LNCAP (cell line): Measurements from ENCODE around the gene INHBC.

Experiments used
- TF ChIP-seq, protein P1 (sequence below): fragments of 450-650 bp; IDR thresholded peaks from 2 replicates; pipeline ENCODE4 v1.5.1; 2017; ENCODE audit warnings: mild to moderate bottlenecking

INHBC gene

DNA sequence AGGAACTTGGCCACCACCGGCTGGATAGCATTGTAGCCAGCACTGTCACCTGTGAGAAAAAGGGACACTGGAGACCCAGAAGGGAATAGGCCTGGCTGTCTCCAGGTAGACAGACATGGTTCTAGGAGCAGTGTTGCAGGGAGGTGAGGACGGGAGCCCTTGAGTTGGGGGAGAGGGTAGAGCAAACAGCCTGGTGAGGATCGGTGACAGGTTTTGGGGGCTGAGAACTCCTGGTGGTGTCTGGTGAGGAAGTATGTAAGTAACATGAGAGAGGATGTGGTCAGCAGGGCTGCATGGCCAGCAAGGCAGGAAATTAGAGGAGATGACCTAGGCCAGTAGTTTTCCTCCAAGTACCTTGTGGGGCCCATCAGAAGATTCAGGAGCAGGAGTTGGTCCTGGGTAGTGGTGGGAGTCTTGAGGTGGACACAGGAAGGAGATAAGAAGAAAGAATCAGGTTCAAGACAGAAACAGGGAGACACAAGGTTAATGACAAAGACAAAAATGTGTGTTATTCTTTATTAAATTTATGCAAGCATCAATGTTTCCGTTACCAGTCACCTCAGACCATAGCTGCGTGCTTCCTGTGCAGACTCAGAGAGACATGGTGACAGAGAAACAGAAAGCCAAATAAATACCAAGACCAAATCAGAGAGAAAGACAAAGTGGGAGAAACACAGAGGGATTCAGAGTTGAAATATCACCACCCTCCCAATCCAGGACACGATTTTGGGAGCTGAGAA, 45.0 kb downstream of the INHBC start, which contains the start of gene ARHGAP9:
Gene ARHGAP9 (minus strand): TSS at position 491 of the 740 bp plus-strand sequence. CDS start 460 bp downstream, at position 31.
- TF ChIP-seq, protein P1, sequence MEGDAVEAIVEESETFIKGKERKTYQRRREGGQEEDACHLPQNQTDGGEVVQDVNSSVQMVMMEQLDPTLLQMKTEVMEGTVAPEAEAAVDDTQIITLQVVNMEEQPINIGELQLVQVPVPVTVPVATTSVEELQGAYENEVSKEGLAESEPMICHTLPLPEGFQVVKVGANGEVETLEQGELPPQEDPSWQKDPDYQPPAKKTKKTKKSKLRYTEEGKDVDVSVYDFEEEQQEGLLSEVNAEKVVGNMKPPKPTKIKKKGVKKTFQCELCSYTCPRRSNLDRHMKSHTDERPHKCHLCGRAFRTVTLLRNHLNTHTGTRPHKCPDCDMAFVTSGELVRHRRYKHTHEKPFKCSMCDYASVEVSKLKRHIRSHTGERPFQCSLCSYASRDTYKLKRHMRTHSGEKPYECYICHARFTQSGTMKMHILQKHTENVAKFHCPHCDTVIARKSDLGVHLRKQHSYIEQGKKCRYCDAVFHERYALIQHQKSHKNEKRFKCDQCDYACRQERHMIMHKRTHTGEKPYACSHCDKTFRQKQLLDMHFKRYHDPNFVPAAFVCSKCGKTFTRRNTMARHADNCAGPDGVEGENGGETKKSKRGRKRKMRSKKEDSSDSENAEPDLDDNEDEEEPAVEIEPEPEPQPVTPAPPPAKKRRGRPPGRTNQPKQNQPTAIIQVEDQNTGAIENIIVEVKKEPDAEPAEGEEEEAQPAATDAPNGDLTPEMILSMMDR: no peak

DNA sequence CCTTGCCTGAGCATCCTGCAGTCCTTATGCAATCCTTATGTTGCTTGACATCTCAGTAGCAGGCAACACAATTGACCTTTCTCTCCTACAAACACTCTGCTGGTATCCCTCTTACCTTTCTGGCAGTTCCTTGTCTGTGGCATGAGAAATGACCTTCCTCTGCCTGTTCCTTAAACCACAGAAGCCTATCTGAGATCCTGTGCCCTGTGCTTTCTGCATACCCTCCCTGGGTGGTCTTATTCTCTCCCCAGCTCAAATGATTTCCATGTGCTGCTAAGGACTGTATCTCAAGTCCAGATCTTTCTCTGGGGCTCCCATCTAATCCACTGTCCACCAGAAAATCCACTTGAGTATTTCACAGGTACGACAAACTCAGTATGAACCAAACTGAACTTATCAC, 47.1 kb downstream of the INHBC start:
- TF ChIP-seq, protein P1: no peak

DNA sequence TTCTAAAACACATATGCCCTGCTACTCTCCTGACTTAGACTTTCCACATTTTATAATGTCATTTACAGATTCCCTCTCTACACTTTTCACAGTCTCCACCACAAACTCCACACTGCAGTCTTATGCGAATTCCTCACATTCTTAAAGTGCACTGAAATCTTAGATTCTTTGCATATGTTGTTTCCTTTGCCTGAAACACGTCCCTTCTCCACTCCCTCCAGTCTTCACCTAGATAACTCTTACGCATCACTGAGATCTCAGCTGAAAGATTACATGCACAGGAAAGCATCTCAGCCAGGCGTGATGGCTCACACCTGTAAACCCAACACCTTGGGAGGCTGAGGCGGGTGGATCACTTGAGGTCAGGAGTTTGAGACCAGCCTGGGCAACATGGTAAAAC, 48.9 kb downstream of the INHBC start:
- TF ChIP-seq, protein P1: no peak

DNA sequence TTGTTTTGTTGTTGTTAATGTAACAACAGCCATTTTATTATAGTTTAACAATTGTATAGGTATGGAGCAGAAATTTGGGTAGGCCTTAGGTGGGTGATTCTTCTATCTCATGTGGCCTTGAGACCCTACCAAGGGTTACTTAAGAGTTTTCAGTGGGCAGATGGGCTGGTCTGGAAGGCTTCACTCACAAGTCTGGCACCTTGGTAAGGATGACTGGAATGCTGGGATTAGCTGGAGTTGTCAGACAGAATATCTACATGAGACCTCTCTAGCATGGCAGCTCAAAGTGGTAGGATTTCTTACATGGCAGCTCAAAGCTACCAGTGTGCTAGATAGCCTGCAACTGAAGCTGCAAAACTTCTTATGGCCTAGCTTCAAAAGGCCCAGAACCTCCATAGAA, 51.1 kb downstream of the INHBC start:
- TF ChIP-seq, protein P1: no peak

DNA sequence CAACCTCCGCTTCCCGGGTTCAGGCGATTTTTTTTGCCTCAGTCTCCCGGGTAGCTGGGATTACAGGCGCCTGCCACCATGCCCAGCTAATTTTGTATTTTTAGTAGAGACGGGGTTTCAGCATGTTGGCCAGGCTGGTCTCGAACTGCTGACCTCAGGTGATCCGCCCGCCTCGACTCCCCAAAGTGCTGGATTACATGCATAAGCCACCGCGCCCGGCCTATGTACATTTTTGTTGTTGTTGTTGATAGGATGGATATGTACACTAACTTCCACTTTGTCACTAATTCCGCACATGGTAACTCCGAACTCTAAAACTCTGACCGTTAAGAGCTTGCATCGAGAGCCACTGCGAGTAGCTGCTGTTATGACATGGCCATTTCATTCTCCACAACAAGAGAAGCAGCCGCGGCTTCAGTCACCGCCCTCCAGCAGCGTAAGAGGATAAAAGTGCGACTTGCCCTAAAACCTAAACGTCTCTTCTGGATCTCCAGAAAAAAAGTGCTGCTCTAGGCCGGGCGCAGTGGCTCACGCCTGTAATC, 52.5 kb downstream of the INHBC start:
- TF ChIP-seq, protein P1: no peak

DNA sequence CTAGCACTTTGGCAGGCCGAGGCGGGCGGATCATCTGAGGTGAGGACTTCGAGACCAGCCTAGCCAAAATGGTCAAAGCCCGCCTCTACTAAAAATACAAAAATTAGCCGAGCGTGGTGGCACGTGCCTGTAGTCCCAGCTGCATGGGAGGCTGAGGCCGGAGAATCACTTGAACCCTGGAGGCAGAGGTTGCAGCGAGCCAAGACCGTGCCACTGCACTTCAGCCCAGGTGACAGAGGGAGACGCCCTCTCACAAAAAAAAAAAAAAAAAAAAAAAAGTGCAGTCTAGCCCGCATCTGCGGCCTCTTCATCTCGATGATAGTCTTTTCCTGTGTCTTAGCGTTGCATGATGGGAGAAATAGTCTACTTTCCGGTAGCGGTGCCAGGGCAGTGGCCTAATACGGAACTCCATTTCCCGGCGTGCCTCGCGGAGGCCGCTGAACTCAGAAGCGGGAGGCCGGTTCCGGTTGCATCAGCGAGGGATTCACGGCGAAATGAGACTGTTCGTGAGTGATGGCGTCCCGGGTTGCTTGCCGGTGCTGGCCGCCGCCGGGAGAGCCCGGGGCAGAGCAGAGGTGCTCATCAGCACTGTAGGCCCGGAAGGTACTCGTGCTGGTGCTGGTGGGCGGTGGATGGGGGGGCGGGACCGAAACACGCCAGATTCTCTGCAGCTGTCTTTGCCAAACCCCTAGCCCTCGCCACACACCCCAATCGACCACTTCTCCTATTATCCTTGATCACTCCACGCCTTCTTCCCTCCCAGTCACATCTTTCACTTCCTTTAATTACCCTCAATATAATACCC, 53.2 kb downstream of the INHBC start, which contains the start of gene MARS1:
Gene MARS1 (plus strand): TSS at position 472 of the 805 bp plus-strand sequence. CDS start 23 bp downstream, at position 495.
- TF ChIP-seq, protein P1: peak; percentile 38; the same call in 1 of the 2 replicates

DNA sequence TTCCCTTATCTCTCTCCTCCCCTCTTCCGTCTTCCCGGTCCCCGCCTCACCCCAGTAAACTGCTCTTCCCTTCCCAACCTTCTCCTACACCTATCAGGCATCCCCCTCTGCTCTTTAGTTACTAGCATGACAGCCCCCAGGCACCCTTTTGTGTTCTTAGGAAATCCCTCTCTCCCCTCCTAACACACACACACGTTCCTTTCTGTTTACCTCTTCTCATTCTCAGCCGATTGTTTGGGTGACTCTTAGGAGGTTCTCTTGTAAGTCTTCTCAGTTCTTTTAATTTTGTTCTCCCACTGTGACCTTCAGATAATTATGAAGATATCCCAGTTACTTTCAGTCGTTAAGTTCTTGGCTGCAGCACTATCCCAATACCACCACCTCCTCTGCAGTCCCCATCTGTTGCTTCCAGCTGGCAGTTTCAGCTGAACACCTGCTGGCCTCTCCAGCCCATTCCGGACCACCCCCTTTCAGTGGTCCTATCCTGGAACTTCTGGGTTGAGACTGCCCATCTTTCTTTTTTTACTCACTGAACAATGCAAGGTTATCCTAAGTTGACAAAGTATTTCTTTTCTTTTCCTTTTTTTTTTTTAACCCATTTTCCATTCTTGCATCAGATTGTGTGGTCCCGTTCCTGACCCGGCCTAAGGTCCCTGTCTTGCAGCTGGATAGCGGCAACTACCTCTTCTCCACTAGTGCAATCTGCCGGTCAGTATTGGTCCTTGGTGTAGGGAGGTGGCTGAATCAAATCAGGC, 54.0 kb downstream of the INHBC start:
- TF ChIP-seq, protein P1: no peak
